ENCODE data around the gene CA5A.

DNA sequence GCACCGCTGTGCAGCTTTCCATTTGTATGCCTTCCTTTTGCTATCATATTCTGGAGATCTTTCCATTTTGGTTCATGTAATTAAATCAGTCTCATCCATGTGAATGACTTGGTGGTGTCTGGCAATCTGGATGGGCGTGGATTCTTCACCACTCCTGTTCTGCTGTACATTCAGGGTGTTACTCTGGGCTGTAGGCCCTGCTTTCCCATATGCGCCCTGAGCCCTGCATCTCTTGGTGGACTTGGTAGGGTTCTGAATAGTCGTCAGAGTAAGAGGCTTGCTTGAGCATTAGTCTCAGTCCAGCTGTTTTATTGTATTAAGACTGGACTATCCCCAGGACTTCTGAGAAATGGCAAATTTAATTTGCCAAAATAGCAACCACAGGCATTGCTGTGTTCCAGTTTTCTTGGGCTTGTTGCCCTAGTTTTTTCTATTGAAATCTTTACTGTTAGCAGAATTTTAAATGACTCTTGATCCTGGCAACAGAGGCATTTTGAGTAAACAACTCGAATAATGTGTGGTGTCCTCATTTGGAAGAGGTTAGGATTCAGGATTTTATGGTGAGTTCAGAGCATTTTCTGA lies 29.8 kb upstream of the CA5A start:
- TF ChIP-seq POLR2A (IDR thresholded peaks at IDR 0.05; ENCODE audit: low read depth, low read length) (no peak), POLR2AphosphoS5 (IDR thresholded peaks at IDR 0.05; ENCODE audit: low read depth, low read length) (no peak), TAF1 (IDR thresholded peaks at IDR 0.05; ENCODE audit: borderline replicate concordance, low read depth, low read length) (no peak)
